T-helper 17 cell (primary cell): Measurements from ENCODE around the gene ACTRT2. TPM values are rescaled to one million over a fixed set of nuclear protein-coding genes. Genes with fewer than 3 reads are reported as not detected.

ENCODE experiments used
- ATAC-seq: fragments of 150-1000 bp; cut with Tn5 transposase; 2 replicates; pipeline ENCODE4 v1.10.0; 2021; ENCODE audit warnings: mild to moderate bottlenecking, moderate library complexity
- DNase-seq, 3 donors: peaks; one replicate each; pipeline versions ENCODE4 v3.0.0 to v3.0.0-alpha.2; 2020 to 2021
- H3K9me3 ChIP-seq: one replicate; pipeline ENCODE4 v1.7.0; 2013; ENCODE audit warnings: low read length, mild to moderate bottlenecking; ENCODE audit not compliant: control insufficient read depth, poor library complexity, severe bottlenecking
- H3K27ac Mint-ChIP-seq: one replicate; pipeline ENCODE4 v1.8.0; 2022; ENCODE audit warnings: mild to moderate bottlenecking, moderate library complexity, mixed read lengths
- H3K27me3 Mint-ChIP-seq: one replicate; pipeline ENCODE4 v1.8.0; 2022; ENCODE audit warnings: mixed read lengths
- H3K36me3 Mint-ChIP-seq: one replicate; pipeline ENCODE4 v1.8.0; 2022; ENCODE audit warnings: low read depth, mixed read lengths
- H3K4me1 Mint-ChIP-seq: one replicate; pipeline ENCODE4 v1.8.0; 2022; ENCODE audit warnings: mild to moderate bottlenecking, mixed read lengths
- H3K4me3 Mint-ChIP-seq: one replicate; pipeline ENCODE4 v1.8.0; 2022; ENCODE audit warnings: mild to moderate bottlenecking, moderate library complexity, mixed read lengths
- total RNA-seq, 4 donors: library from RNA in 2 of 4; stranded (reverse) in 2 of 4; gene quantifications; one replicate each; pipeline ENCODE4 v1.2.3 and lab custom pipeline; 2022 to 2026

ACTRT2 gene
- total RNA-seq, 2 donors from 2014 or later, result not detected

- Mint-ChIP-seq H3K4me1 (no peaks in the 10 kb centered on the region), H3K27ac (no peak overlapping the region), H3K36me3 (no peaks in the 10 kb centered on the region)
Observed at GRCh38 chr1:3021801-3022401, 634 bp downstream of the ACTRT2 start.

DNA sequence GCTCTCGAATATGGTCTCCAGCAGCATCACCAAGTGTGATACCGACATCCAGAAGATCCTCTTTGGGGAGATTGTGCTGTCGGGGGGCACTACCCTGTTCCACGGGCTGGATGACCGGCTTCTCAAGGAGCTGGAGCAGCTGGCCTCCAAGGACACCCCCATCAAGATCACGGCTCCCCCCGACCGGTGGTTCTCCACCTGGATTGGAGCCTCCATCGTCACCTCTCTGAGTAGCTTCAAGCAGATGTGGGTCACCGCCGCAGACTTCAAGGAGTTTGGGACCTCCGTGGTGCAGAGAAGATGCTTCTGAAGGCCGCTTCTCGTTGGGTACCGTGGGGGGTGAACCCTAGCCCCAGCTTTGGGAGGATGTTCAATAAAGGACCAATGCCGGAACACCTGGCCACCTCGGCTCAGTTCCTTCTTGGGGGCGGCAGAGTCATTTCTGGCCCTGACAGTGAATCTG, 1.3 kb downstream of the ACTRT2 start:
- DNase-seq, result no peak
- H3K27me3 Mint-ChIP-seq, result peaks cover 9% of the 10 kb centered on the region
- H3K4me3 Mint-ChIP-seq, result no peak overlapping the region
- ATAC-seq, result no peak
- H3K36me3 Mint-ChIP-seq, result no peaks in the 10 kb centered on the region
- no peaks in the 10 kb centered on the region for H3K4me1 Mint-ChIP-seq
- no peaks in the 10 kb centered on the region for H3K9me3 ChIP-seq
- no peak overlapping the region for H3K27ac Mint-ChIP-seq

More at GRCh38 chr1:3021801-3022401, 634 bp downstream of the ACTRT2 start:
- no peak for ATAC-seq
- no peak overlapping the region for H3K4me3 Mint-ChIP-seq
- DNase-seq, result no peak
- H3K27me3 Mint-ChIP-seq, result peaks cover 9% of the 10 kb centered on the region
- no peaks in the 10 kb centered on the region for H3K9me3 ChIP-seq

DNA sequence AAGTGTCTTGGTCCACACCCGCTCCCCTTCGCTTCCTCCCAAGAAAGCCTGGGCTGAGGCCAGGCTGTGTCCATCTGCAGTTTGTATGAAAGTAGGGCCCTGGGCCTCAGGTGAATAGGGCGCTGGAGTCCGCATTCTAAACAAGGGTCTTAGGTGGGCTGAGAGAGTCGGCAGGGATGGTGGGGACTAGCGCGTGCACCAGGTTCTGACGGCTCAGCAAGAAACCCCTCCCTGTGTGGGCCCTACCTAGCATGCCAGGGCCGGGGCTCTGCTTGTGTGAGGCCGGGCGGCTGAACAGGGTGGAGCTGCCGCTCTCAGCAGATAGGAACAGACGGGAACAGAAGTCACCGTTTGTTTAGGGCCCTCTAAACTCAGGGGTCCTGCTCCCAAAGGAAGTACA, 1.7 kb downstream of the ACTRT2 start:
- H3K9me3 ChIP-seq, result no peaks in the 10 kb centered on the region
- DNase-seq (no peak), ATAC-seq (no peak)
- no peak overlapping the region for H3K27ac Mint-ChIP-seq
- H3K4me3 Mint-ChIP-seq, result no peak overlapping the region
- no peaks in the 10 kb centered on the region for H3K4me1 Mint-ChIP-seq
- H3K27me3 Mint-ChIP-seq, result peaks cover 4% of the 10 kb centered on the region
- no peaks in the 10 kb centered on the region for H3K36me3 Mint-ChIP-seq

DNA sequence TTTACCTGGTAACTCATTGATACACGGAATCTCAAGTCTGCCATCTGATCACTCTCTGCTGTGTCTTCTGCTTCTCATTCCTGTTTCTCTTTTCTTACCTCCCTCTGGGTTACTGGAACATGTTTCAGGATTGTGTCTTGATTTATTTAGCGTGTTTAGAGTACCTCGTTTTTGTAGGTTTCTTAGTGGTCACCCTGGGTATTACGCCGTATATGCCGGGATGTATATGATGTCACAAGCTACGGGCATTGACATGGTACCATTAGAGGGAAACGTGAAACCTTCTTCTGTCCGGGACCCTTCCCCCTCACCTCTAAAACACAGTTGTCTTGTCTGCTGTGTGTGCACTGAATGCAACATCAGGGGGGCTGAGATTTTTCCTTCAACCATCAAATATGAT, 2.8 kb downstream of the ACTRT2 start:
- Mint-ChIP-seq H3K27me3 (no peaks in the 10 kb centered on the region), H3K4me1 (no peaks in the 10 kb centered on the region), H3K4me3 (no peak overlapping the region), H3K36me3 (no peaks in the 10 kb centered on the region), H3K27ac (no peak overlapping the region)
- ATAC-seq, result no peak
- no peaks in the 10 kb centered on the region for H3K9me3 ChIP-seq
- no peak for DNase-seq

DNA sequence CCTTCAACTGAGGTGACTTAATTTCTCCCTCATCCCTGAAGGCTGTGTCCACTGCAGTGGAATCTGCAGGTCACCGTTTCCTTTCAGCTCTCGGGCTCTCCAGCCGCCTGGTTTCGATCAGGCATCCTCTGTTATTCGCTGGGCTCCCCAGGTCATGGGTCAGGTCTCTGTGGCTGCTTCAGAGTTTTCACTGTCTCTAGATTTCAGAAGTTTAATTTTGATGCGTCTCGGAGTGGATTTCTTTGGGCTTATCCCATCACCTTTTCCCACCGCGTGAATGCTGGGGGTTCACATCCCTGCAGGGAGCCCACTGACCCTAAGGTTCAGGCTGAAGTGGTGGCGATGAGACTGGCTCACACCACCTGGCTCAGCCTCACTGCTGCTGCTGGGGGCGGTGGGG, 3.3 kb downstream of the ACTRT2 start:
- ATAC-seq (no peak), DNase-seq (no peak)
- Mint-ChIP-seq H3K4me1 (no peaks in the 10 kb centered on the region), H3K27me3 (no peaks in the 10 kb centered on the region), H3K27ac (no peak overlapping the region), H3K36me3 (no peaks in the 10 kb centered on the region), H3K4me3 (no peak overlapping the region)
- no peaks in the 10 kb centered on the region for H3K9me3 ChIP-seq

GRCh38 chr1:3026124-3026523, 4.9 kb downstream of the ACTRT2 start:
- H3K4me3 Mint-ChIP-seq, result no peak overlapping the region
- H3K4me1 Mint-ChIP-seq, result no peaks in the 10 kb centered on the region
- H3K27me3 Mint-ChIP-seq, result no peaks in the 10 kb centered on the region
- no peaks in the 10 kb centered on the region for H3K36me3 Mint-ChIP-seq
- no peak overlapping the region for H3K27ac Mint-ChIP-seq
- ATAC-seq (no peak), DNase-seq (no peak)
- H3K9me3 ChIP-seq, result no peaks in the 10 kb centered on the region

DNA sequence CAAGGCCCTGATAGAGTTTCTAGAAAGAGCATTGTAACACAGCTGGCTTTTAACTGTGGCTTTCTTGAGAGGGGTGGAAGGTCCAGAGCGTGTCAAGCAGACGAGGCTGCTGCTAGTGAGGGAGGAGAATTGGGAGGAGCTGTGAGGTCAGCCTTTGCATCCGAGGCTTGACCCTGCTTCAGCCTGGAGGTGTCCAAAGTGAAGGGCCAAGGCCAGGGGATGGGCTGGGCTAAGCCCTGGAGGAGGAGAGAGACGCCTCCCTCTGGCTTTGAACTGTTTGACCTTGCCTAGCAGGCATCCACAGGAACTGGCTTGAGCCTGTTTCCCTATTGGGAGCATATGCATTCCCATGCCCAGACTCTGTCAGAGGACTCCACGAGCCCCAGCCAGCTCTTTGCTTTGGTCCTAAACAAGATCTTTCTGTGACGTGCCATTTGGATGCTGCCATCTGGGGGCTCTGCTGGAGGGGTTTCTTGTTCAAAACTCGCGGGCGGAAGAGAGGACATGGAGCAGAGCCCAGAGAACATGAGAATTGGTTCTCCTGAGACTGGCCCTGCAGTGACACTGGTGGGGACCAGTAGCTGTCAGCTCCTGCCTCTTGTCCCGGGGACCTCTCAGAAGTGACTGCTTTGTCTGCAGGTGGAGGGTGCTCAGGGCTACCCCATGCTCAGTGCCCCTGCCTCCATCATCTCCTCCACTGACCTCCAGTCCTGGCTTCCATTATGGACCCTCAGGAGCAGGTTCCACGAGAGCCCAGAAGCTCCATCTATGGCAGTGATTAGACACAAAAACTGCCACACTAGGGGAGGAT, 5.5 kb downstream of the ACTRT2 start:
- Mint-ChIP-seq H3K27ac (no peak overlapping the region), H3K27me3 (no peaks in the 10 kb centered on the region), H3K4me3 (no peak overlapping the region), H3K36me3 (no peaks in the 10 kb centered on the region), H3K4me1 (no peaks in the 10 kb centered on the region)
- DNase-seq (no peak), ATAC-seq (no peak)
- H3K9me3 ChIP-seq, result no peaks in the 10 kb centered on the region

- Mint-ChIP-seq H3K27me3 (no peaks in the 10 kb centered on the region), H3K4me3 (no peak overlapping the region), H3K27ac (no peak overlapping the region), H3K36me3 (no peaks in the 10 kb centered on the region), H3K4me1 (peaks cover 4% of the 10 kb centered on the region)
- ATAC-seq (no peak), DNase-seq (no peak)
- no peaks in the 10 kb centered on the region for H3K9me3 ChIP-seq
Observed at GRCh38 chr1:3027611-3028371, 6.5 kb downstream of the ACTRT2 start.

DNA sequence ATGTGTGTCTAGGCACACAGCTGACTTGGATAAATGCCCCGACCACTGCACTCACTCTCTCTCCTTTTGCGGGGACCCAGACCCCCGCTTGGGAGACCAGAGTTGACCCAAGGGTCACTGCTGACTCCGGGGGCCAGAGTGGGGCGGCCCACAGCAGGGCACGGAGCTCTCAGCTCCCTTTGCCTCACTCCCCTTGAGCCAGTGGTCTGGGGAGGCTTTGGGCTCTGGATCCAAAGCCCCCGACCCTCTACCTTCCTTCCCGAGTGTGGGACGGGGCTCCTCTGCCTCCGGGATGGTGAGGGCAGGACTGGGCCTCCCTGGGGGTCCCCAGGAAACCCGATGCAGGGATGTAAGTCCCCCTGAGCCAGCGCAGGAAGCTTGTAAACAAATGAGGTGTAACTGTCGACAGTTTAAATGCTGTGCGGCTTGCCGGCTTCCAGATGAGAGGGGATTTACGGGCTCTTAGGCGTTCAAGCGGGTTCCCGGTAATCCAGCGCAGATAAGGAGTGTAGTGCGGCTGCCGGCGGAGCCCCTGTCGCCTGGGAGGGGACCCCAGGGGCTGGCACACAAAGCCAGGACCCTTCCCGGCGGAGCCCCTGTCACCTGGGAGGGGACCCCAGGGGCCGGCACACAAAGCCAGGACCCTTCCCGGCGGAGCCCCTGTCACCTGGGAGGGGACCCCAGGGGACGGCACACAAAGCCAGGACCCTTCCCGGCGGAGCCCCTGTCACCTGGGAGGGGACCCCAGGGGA, 7.4 kb downstream of the ACTRT2 start:
- no peaks in the 10 kb centered on the region for H3K27me3 Mint-ChIP-seq
- H3K9me3 ChIP-seq, result no peaks in the 10 kb centered on the region
- H3K4me1 Mint-ChIP-seq, result peaks cover 10% of the 10 kb centered on the region
- H3K36me3 Mint-ChIP-seq, result no peaks in the 10 kb centered on the region
- DNase-seq (no peak), ATAC-seq (no peak)
- H3K4me3 Mint-ChIP-seq, result no peak overlapping the region
- no peak overlapping the region for H3K27ac Mint-ChIP-seq

GRCh38 chr1:3029481-3029961, 8.3 kb downstream of the ACTRT2 start:
- ATAC-seq (no peak), DNase-seq (no peak)
- Mint-ChIP-seq H3K36me3 (no peaks in the 10 kb centered on the region), H3K4me3 (no peak overlapping the region), H3K4me1 (peaks cover 14% of the 10 kb centered on the region), H3K27me3 (no peaks in the 10 kb centered on the region), H3K27ac (no peak overlapping the region)
- no peaks in the 10 kb centered on the region for H3K9me3 ChIP-seq

GRCh38 chr1:3029991-3030662, 8.9 kb downstream of the ACTRT2 start:
- H3K4me1 Mint-ChIP-seq, result peaks cover 14% of the 10 kb centered on the region
- H3K27ac Mint-ChIP-seq, result no peak overlapping the region
- no peaks in the 10 kb centered on the region for H3K9me3 ChIP-seq
- no peak for ATAC-seq
- H3K36me3 Mint-ChIP-seq, result no peaks in the 10 kb centered on the region
- no peaks in the 10 kb centered on the region for H3K27me3 Mint-ChIP-seq
- no peak overlapping the region for H3K4me3 Mint-ChIP-seq
- no peak for DNase-seq

DNA sequence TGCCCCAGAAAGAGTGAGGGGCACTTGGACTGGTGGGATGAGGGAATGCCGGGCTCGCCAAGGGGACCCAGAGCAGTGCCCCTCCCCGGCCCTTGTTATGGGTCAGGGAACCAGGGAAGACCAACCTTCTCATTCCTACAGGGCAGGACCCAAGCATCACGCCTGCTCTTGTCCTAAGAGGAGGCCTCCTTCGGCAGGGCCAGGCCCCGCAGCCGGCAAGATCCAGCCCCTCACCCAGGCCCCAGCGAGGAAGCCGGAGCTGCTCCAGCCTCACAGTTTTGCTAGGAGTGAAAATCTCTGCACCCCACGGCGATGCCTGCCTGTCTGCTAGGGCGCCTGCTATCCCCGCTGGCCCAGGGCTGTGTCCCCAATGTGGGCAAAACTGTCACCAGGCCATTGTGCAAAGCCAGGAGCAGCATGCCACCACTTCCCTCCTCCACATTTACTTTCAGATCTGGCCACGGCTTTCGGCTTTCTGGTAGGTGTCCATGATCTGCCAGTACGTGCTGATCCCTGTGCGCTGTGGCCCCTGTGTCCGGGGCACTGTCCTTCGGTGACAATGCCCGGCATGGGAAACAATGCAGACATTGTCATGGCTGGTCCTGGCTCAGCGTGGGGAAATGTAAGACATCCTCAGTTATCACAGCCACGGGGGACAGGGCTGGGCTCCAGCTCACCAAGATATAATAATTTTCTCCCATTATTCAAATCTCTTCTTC, 9.6 kb downstream of the ACTRT2 start:
- ATAC-seq (no peak), DNase-seq (no peak)
- H3K36me3 Mint-ChIP-seq, result no peaks in the 10 kb centered on the region
- H3K27me3 Mint-ChIP-seq, result no peaks in the 10 kb centered on the region
- no peak overlapping the region for H3K27ac Mint-ChIP-seq
- H3K4me1 Mint-ChIP-seq, result peaks cover 14% of the 10 kb centered on the region
- H3K9me3 ChIP-seq, result no peaks in the 10 kb centered on the region
- H3K4me3 Mint-ChIP-seq, result no peak overlapping the region
